ENCODE measurements around the gene VCAM1.
"Not testable (repeated sequence)": the region's sequence is repeated elsewhere in the genome, so short reads cannot be mapped to it uniquely, and the experiment has no call there.

Gene VCAM1

GRCh38 chr1:100780814-100781213, 61.3 kb downstream of the VCAM1 start:
- DNase-seq (ENCODE audit: low spot score), result no peak

GRCh38 chr1:100781728-100782127, 62.2 kb downstream of the VCAM1 start:
- DNase-seq (ENCODE audit: low spot score), result not testable (repeated sequence)

GRCh38 chr1:100782473-100783039, 63.0 kb downstream of the VCAM1 start:
- DNase-seq (ENCODE audit: low spot score), result no peak

GRCh38 chr1:100785470-100786052, 66.0 kb downstream of the VCAM1 start:
- DNase-seq (ENCODE audit: low spot score), result no peak

- DNase-seq (ENCODE audit: low spot score), result no peak
Observed at GRCh38 chr1:100786870-100787269, 67.3 kb downstream of the VCAM1 start.
